ENCODE measurements around the gene FCN1.
"Not testable (repeated sequence)": the region's sequence is repeated elsewhere in the genome, so short reads cannot be mapped to it uniquely, and the experiment has no call there.

FCN1 gene

DNA sequence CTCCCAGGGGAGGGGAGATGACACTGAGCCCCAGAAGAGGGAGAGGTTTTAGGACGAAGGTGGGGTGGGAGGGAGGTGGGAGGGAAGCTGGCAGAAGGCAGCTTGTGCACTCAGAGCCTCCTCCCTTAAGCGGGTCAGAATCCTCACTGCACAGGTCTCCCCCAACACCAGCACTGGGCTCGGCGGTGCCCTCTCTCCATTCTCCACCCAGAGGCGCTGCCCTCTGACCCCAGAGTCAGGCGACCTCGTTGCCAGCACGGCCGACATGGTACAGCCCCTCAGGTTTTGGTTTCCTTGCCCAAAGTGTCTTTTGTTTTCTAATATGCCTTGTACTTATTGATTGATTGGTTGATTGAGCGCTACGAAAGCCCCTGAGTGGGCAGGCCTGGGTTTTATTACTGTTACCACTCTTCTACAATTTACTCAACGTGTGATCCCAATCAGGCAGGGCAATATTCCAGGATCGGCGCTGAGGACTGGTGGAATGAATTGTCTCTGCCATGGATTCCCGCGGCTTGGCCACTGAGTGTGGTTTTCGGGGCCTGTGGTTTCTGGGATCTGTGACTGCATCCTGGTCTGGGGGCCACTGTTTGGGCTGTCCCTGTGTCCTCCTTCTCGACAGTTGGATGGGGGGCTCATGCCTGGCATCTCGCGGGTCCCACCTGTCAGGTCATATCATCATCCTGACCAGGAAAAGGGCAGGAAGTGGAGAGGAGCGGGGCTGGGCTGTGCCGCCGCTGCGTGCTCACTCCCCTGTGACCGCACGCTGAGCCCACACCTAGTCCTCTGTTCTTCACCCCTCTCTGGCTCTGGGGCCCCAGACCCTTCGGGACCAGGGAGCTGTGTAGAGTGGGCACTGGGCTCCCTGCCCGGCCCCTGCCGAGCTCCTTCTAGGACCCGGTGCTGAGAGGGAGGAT is 46.7 kb downstream of the FCN1 start:
- DNase-seq: no peak

DNA sequence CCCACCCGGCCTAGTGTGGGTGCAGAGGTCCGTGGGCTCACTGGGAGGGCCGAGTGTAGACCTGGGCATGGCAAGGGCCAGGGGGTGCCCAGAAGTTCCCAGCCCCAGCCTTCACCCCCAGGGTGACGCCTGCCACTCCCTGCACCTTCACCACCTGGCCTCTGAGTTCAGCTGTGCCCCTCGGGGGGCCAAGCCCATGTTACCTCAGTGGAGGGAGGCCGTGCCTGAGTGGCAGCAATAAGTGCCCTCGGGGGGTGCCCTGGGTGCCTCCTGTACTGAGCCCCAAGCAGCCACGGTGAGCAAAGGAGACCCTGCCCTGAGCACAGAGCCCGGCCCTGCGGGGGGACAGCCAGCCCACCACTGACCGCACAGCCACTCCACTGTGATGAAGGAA is 47.4 kb downstream of the FCN1 start:
- DNase-seq: no peak

DNA sequence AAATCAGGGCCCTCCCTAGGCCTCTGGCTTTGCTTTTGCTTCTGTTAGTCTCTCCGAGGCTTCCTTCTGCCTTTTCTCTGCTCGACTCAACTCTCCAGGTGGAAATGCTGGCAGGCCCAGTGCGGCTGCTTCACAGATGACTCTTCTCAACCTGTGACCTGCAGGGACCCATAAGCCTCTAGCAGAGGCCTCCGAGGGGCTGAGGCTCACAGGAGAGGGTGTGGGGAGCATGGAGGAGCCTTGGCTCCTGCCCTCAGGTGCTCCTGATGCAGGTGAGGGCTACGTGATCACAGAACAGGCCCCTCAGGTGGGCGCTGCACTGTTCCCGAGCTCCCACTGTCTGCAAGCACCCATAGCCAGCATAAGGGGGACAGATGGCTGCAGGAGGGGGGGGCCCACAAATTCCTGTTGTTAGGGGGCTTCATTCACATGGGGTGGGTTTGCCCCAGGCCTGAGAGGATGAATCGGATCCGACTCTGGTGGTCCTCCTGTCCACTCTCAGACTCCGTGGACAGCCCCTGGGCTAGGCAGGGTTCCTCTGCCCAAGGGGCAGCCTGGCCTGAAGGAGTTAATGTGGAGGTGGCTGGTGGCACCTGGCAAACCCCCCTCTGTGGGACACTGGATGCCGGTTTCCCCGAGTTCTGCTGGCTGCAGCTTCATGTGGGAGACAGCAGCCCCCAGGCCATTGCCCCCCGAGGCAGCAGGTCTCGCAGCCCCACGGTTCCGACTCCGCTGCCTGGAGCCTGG is 48.0 kb downstream of the FCN1 start:
- no peak for DNase-seq

DNA sequence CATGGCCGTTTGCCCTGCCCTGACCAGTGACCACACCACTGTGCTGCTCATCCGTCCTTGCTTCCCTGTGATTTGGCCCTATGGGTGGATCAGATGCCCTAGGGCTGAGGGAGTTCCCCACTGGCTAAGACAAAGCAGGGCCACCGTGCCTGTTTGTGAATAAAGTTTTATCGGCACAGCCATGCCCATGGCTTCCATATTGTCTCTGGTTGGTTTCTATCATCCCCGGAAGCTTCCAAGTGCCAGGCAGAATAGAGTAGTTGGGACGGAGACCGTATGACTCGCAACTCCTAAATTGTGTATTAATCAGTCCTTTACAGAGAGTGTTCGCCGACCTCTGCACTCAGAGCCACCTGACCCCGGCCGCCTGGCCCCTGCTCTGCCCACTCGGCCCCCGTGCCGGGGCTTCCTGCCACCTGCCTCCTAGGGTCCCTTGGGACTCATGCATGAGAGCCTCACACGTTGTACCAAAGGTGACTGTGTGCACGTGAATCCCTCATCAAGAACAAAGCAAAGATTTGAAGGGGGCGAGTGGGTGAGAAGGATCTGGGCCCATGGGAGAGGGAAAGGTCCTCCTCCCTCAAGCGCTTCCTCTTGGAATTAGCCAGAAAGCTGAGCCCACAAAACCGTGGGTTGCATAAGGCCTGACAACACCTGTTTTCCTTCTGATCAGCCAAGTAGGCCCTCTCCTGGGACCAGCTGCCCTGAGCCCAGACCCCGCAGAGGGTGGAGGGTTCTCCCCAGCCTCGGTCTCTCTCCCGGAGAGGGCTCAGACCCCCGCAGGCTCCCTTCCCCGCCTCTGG is 48.8 kb downstream of the FCN1 start:
- no peak for DNase-seq

DNA sequence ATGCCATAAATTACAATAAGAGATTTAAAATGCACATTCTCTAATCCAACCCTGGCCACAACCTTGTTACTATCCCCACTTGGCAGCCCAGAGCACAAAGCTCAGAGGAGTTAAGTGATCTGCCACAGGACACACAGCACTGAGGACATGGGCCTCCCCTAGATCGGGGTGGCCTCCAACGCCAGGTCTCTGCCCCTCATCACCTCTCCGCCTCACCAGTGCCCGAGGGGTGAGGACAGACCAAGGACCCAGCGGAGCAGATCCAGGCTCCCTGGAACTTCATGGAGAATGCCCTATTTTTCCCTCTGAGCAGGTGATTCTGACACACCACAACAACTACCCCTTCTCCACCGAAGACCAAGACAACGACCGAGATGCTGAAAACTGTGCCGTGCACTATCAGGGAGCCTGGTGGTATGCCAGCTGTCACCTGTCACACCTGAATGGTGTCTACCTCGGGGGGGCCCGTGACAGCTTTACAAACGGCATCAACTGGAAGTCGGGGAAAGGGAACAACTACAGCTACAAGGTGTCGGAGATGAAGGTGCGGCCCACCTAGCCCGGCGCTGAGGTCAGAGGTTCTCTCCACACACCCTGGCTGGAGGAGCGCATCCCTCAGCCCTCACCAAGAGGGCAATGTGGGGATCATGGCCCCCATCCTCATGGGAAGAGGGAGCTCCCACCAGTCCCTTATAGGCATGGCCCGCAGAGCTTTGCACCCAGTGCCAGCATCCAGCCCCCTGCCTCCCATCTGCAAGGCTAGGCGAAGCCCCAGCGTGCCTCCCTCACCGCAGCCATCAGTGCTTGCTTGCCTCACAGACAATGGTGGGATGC is 49.6 kb downstream of the FCN1 start:
- DNase-seq: no peak

DNA sequence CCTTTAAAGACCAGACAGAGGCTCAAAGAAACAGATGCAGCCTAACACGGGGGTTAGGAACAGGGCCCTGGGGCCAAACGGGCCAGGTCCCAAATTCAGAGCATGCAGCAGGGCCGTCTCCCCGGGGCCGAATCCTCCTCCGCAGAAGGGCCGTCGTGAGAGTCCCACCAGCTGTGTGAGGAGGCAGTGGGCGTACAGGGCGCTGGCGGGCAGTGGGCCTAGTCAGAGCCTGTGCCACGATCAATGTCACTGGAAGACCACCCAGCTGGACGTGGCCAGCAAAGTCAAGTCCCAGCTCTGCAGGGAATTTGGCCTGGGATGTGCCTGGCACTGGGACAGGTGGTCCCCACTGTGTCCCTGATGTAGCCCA is 52.9 kb downstream of the FCN1 start:
- no peak for DNase-seq

DNA sequence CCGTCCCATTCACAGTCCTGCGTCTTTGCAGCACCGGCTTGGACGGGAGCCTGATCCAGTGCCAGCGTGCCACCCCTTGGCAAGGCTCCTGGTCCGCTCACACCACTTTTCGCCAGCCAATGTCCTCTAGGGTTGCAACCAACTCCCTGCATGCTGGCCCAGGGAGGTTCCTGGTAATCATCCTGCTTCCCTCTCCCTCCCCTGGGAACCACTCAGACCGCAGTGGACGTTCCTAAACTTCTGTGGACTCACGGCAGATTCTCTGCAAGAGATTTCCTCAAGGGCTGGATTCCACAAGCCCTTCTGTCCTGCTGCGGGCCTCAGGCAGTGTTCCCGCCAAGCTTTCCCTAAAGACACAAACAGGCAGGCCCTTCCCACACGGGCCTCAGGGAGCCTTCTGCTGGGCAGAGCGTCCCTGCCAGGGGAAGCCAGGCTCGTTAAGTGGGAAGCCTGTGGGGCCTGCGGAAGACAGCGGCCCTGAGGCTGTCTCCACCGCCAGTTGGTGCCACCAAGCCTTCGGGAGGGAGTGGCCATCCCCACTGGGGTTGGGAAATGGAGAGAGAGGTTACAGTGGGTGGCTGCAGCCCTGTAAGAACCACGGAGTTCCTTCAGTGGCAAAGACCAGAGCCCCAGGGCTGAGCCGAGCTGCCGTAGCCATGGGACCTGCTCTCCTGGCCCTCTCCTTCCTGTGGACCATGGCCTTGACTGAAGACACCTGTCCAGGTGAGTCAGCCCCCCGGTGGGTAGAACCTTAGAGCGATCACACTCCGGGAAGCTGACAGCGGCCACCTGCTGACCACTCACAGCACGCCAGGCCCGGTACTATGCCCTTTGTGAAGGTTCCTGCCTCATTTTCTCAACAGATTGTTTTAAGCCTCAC is 53.5 kb downstream of the FCN1 start:
- DNase-seq: no peak

DNA sequence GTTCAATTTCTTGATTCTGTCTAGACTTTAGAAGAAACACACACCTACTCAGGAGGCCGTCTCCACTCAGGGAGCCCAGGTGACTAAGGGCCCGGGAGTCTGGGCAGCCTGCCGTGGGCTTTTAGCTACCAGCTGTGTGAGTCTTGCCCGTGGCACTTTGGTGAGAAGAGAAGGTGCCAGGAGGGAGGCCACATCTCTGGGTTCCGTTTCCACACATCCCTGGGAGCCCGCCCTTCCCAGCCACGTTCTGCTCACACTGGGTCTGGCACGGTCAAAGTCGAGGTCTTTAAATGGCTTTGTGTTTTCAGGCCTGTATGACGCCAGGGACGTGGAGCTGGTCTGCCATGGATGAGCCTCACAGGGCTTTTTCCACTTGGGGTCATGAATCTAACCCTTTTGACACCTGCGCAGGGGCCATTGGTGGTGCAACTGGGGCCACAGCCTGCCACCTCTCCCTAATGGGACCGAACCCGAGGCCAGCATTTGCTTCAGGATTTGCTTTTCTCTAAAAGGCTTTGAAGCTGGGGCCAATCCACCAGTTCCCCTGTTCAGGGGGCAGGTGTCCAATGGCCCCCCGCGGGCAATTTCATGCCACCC is 54.3 kb downstream of the FCN1 start:
- DNase-seq: no peak

DNA sequence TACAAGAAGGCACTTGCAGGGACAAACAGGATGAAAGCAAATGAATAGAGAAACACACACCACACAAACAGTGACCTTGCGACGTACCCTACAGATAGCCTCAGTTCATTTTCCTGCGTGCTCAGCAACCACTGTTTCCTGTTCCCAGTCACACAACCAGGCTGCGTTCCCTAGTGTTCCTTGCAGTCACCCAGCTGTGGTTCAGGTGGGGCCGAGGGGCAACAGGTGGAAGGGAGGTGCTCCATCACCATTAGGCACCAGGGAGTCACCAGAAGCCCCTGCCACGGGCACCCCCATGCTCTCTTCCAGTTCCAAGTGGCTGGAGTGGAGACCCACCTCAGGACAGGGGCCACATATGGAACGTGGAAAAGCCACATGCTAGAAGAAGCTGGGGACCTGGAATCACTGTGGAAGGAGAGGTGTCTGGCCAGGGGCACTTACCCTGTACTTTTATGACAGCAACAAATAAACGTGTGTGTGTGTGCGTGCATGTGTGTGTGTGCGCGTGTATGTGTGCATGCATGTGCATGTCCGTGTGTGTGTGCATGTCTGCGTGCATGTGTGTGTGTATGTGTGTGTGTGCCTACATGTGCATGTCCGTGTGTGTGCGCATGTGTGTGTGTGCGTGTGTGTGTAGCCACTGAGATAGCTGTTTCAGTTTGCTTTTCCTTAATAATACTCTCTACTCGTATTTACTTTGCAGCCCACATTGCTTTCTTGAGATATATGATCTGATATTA is 55.9 kb downstream of the FCN1 start:
- no peak for DNase-seq

DNA sequence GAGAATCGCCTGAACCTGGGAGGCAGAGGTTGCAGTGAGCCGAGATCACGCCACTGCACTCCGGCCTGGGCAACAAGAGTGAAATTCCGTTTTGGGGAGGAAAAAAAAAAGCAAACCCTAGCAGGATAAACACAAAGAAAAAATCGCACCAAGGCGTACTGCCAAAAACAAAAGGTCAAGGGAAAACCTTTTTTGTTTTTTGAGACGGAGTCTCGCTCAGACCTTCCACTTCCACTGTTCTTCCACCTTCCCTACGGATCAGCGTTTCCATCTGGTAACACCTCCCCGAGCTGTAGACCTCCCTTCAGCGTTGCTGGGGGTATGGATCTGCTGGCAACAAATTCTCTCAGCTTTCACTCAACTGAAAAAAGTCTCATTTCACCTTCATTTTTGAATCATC is 57.2 kb downstream of the FCN1 start:
- DNase-seq: no peak

DNA sequence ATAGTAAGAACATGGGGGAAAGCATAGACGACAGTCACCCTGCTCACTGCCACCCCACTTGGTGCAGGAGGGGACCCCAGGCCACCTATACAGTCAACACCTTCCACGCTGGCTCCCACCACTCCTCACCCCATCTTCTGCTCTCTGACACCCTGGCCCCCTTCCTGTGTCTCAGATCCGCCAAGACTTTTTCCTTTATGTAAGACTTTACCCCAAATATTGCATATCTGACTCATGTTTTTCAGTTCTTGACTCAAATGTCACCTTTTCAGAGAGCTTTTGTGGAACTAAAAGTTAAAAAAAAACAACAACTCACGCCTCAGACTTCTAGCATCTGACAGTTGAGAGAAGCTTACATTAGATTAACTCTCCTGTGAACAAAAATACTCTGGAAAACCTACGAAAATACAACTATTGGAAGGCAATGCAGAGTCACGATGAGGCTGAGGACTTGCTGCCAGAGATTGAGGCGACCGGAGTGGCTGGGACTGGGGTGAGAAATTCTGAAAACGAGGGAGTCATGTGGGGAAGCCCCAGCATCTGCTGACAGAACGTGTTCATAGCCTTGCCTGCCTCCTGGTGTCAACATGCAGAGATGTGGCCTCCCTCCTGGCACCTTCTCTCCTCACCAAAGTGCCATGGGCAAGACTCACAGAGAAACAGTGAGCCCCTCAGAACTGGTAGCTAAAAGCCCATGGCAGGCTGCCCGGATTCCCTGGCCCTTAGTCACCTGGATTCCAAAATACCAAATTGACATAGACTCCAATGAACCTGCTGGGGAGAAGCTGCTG is 59.5 kb downstream of the FCN1 start:
- DNase-seq: no peak

DNA sequence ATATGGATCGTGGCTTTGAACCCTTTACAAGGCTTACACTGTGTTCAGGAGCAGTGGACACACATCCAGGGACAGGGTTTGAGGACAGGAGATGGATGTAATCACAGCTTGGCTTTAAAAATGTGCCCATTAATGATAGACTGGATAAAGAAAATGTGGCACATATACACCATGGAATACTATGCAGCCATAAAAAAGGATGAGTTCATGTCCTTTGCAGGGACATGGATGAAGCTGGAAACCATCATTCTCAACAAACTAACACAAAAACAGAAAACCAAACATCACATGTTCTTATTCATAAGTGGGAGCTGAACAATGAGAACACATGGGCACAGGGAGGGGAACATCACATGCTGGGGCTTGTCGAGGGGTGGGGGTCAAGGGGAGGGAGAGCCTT is 60.3 kb downstream of the FCN1 start:
- not testable (repeated sequence) for DNase-seq

DNA sequence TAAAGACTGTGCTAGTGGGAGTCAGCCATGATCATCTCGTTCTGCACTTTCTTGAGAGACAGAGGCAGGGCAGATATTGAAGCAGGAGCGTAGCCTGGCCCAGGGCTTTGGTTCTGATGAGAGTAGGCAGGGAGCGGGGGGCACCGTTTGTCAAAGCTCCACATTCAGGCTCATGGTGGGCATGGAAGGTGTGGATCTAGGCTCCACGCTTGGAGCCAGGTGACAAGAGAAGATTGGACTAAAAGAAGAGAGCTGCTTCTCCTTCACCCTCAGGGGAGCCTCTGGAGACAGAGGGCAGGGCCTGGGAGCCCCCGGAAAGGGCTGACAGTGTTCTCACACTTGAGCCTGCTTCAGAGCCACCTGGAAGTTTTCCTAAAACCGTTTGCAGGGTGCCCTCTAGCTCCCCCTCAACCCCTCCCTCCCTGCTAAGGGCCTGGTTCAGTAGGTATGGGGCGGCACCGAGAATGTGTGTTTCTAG is 61.8 kb downstream of the FCN1 start:
- no peak for DNase-seq
